Tibial artery (tissue), 4 donors: ENCODE measurements around the gene LCOR.

Experiments
- DNase-seq, 2 donors: peaks; one replicate each; pipeline ENCODE4 v3.0.0-alpha.2; 2019
- H3K27ac ChIP-seq, 2 donors: fragments of 200-600 bp; sonication (generic) in 1 of 2; 1 replicate in 1 of 2; 2 replicates in 1 of 2; pipeline ENCODE4 v1.5.1; 2018 to 2019; ENCODE audit warnings: mild to moderate bottlenecking in 1 of 2
- H3K27me3 ChIP-seq, 2 donors: fragments of 200-600 bp; sonication (generic) in 1 of 2; one replicate each; pipeline versions ENCODE4 v1.5.1 to v1.6.0; 2016 to 2019
- H3K36me3 ChIP-seq, 3 donors: fragments of 200-600 bp; sonication (generic) in 2 of 3; one replicate each; pipeline ENCODE4 v1.5.1; 2016 to 2019; ENCODE audit warnings: mild to moderate bottlenecking in 2 of 3
- H3K4me1 ChIP-seq, 4 donors: fragments of 200-600 bp; sonication (generic) in 2 of 4; 1 replicate in 3 of 4; 2 replicates in 1 of 4; pipeline ENCODE4 v1.5.1; 2016 to 2019
- H3K4me3 ChIP-seq, 2 donors: fragments of 200-600 bp; sonication (generic) in 1 of 2; 1 replicate in 1 of 2; 2 replicates in 1 of 2; pipeline ENCODE4 v1.5.1; 2018 to 2019; ENCODE audit warnings: mild to moderate bottlenecking in 2 of 2
- H3K9me3 ChIP-seq, 3 donors: fragments of 200-600 bp; sonication (generic) in 1 of 3; one replicate each; pipeline ENCODE4 v1.5.1; 2016 to 2019
- CTCF ChIP-seq, 2 experiments: fragments of 200-600 bp in 1 of 2; fragments of 450-650 bp in 1 of 2; IDR thresholded peaks; one replicate each; pipeline ENCODE4 v1.5.1; 2017 to 2019; ENCODE audit warnings: antibody characterized with exemption in 2 of 2, mild to moderate bottlenecking in 1 of 2, moderate library complexity in 1 of 2
- intact Hi-C: fragments of 100-400 bp; cut with DNase I; formaldehyde crosslinking; loops from one replicate; pipeline ENCODE4 v1.15.0; 2023; ENCODE audit warnings: low total_unique reads

Gene LCOR

DNA sequence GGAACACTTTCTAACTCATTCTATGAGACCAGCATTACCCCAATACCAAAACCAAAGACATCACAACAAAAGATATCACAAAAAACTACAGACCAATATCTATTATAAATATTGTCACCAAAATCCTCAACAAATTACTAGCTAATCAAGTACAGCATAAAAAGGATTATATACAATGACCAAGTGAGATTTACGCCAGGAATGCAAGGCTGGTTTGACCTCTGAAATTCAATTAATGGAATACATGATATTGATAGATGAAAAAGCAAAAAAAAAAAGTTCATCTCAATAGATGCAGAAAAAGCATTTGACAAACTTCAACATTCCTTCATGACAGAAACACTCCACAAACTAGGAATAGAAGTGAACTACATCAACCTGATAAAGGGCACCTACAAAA, 175.3 kb downstream of the LCOR start:
- H3K27ac ChIP-seq: no peak overlapping the region
- H3K4me3 ChIP-seq: no peak overlapping the region
- H3K9me3 ChIP-seq: peaks cover 0 to 16% (median 5%) of the 10 kb centered on the region in 3 donors
- DNase-seq: no peak
- H3K4me1 ChIP-seq: no peaks in the 10 kb centered on the region
- TF ChIP-seq CTCF (IDR thresholded peaks at IDR 0.05): no peak
- intact Hi-C loops: no loop called here
- H3K36me3 ChIP-seq: no peaks in the 10 kb centered on the region
- H3K27me3 ChIP-seq: no peaks in the 10 kb centered on the region

DNA sequence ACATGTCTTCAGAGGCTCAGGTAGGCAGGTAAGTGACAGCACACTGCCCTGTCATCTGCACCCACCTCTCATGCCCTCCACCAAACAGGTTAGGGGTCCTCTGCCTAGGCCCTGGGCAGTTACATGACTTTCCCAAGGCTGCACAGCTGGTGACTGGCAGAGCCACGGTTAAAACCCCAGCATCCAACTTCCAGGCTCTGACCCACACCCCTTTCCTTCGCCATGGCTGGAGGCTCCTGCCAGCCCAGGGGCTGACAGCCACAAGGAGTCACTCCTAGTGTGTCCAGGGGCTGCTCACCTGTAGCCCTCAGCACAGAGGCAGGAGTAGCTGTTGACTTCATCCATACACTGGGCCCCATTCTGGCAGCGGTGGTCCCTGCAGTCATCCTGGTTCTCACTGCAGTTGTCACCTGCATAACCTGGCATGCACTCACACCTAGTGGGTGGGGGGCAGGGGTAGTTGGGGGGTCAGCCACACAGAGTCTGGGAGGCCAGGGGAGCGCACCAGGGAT, 178.7 kb downstream of the LCOR start:
- H3K36me3 ChIP-seq: no peaks in the 10 kb centered on the region
- H3K4me1 ChIP-seq: no peaks in the 10 kb centered on the region
- H3K9me3 ChIP-seq: peaks cover 0 to 16% (median 5%) of the 10 kb centered on the region in 3 donors
- no peak overlapping the region for H3K4me3 ChIP-seq
- no peak for DNase-seq
- H3K27ac ChIP-seq: no peak overlapping the region
- intact Hi-C loops: no loop called here
- no peak for TF ChIP-seq CTCF (IDR thresholded peaks at IDR 0.05)
- no peaks in the 10 kb centered on the region for H3K27me3 ChIP-seq

- Histone ChIP-seq H3K27ac (no peak overlapping the region), H3K27me3 (no peaks in the 10 kb centered on the region), H3K36me3 (no peaks in the 10 kb centered on the region), H3K4me1 (no peaks in the 10 kb centered on the region), H3K4me3 (no peak overlapping the region), H3K9me3 (peaks cover 0 to 16% (median 5%) of the 10 kb centered on the region in 3 donors)
- DNase-seq: no peak
- TF ChIP-seq CTCF (IDR thresholded peaks at IDR 0.05): no peak
- intact Hi-C loops: no loop called here
Observed at GRCh38 chr10:97011397-97011796, 179.3 kb downstream of the LCOR start.

DNA sequence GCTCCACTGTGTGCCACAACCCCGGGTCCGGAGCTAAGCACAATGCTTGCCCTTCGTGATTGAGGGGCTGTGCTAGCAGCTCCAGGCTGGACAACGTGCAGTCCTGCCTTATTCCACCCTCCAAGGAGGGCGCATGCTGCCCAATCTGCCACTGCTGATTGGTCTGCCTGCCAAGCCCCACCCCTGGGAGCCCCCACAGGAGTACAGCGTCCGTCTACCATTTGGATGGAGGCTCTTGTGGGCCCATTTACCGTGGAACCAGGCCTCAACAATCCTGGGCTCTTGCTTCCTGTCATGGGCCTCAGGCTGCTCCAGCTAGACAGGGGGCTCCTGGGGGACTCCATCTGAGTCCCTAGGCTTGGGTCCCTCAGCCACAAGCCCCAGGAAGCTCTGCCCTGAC, 180.4 kb downstream of the LCOR start:
- intact Hi-C loops: no loop called here
- Histone ChIP-seq H3K27me3 (no peaks in the 10 kb centered on the region), H3K4me1 (no peaks in the 10 kb centered on the region), H3K4me3 (no peak overlapping the region), H3K36me3 (no peaks in the 10 kb centered on the region), H3K27ac (no peak overlapping the region), H3K9me3 (peaks cover 0 to 6% (median 5%) of the 10 kb centered on the region in 3 donors)
- TF ChIP-seq CTCF (IDR thresholded peaks at IDR 0.05): no peak
- no peak for DNase-seq

GRCh38 chr10:97013568-97013967, 181.5 kb downstream of the LCOR start:
- no peak for DNase-seq
- Histone ChIP-seq H3K27ac (no peak overlapping the region), H3K4me1 (no peaks in the 10 kb centered on the region), H3K27me3 (no peaks in the 10 kb centered on the region), H3K36me3 (no peaks in the 10 kb centered on the region), H3K9me3 (no peaks in the 10 kb centered on the region), H3K4me3 (no peak overlapping the region)
- no peak for TF ChIP-seq CTCF (IDR thresholded peaks at IDR 0.05)
- intact Hi-C loops: no loop called here

GRCh38 chr10:97013983-97014382, 181.9 kb downstream of the LCOR start:
- Histone ChIP-seq H3K9me3 (no peaks in the 10 kb centered on the region), H3K27me3 (no peaks in the 10 kb centered on the region), H3K27ac (no peak overlapping the region), H3K4me1 (no peaks in the 10 kb centered on the region), H3K4me3 (no peak overlapping the region), H3K36me3 (no peaks in the 10 kb centered on the region)
- intact Hi-C loops: no loop called here
- no peak for DNase-seq
- no peak for TF ChIP-seq CTCF (IDR thresholded peaks at IDR 0.05)
